Measurements from ENCODE around the gene PREX1. TPM values are rescaled to one million over a fixed set of nuclear protein-coding genes. Genes with fewer than 3 reads are reported as not detected.

PREX1 gene
- total and polyA plus RNA-seq, 9 donors, result 16.7 to 32.5 (median 22.5) TPM

DNA sequence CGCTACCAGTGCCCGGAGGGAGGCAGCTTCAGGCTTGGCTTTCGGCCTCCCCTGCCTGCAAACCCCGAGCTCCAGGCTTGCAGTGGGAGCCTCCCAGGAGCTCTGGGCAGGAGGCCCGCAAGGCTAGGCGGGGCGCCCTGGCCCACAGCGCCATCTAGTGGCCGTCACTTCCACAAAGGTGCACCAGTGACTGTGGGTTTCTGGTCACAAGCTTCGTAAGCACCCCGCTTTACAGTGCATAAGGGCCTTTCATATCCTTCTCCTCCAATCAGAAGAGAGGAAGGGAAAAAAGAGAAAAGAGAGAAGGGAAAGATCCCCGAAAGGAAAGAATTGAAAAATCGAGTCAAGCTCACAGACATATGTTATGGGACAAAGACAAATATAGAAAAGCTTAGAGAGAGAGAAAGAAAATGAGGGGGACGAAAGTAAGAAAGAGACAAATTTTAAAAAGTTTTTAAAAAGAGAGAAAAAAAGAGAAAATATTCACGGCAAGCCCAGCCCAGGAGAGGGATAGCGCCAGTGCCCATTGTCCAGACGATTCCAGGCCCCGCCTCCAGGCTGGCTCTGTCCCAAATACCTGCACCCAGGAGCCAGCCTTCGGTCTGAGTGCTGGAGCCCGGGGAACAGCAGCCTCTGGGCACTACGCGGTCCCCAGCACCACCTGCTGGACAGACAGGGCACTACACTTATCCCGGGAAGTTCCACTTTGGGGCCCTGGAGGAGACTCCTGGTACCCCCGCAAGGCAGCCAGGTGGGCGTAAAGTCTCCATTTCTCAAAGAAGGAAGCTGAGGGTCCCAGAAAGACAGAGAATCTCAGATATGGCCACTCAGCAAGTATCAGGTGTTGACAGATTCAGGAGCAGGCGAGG is 207.1 kb downstream of the PREX1 start:
- Histone ChIP-seq H3K9me3 (replicated peaks; ENCODE audit: control insufficient read depth, low read depth, low read length) (no peaks in the 10 kb centered on the region), H3K27ac (ENCODE audit: low read length) (no peak overlapping the region), H3K36me3 (ENCODE audit: control insufficient read depth, insufficient read depth, low read length) (peaks cover 20% of the 10 kb centered on the region), H3K4me1 (ENCODE audit: control insufficient read depth, insufficient read depth, low read length) (peaks cover 24% of the 10 kb centered on the region), H3K4me3 (ENCODE audit: low read length) (peak overlapping the region; percentile 20), H3K27me3 (ENCODE audit: control insufficient read depth, insufficient read depth, low read length) (peaks cover 15% of the 10 kb centered on the region)
- peak; percentile 89 for DNase-seq
- 6% methylated on average over 20 of the region's 26 CpGs for WGBS (ENCODE audit: insufficient coverage)

DNA sequence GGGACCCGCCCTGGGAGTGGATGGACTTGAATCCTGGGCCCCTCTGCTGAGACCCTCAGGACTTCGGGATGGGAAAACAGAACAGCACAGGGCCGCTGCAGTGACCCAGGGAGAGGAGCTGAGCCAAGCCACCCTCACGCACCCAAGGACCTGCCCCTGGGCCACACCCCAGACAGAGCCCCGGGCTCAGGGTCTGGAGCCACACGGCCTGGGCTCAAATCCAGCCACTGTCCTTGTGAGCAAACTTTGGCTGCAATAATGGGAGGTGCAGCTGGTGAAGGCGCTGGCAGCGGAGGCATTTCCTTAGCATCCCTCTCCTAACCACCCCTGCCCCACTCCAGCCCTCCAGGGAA is 207.7 kb downstream of the PREX1 start:
- Histone ChIP-seq H3K4me1 (ENCODE audit: control insufficient read depth, insufficient read depth, low read length) (peaks cover 24% of the 10 kb centered on the region), H3K27ac (ENCODE audit: low read length) (no peak overlapping the region), H3K9me3 (replicated peaks; ENCODE audit: control insufficient read depth, low read depth, low read length) (no peaks in the 10 kb centered on the region), H3K36me3 (ENCODE audit: control insufficient read depth, insufficient read depth, low read length) (peaks cover 14% of the 10 kb centered on the region), H3K27me3 (ENCODE audit: control insufficient read depth, insufficient read depth, low read length) (peaks cover 16% of the 10 kb centered on the region), H3K4me3 (ENCODE audit: low read length) (no peak overlapping the region)
- no peak for DNase-seq
- WGBS (ENCODE audit: insufficient coverage), result 49% methylated on average over 5 of the region's 8 CpGs

DNA sequence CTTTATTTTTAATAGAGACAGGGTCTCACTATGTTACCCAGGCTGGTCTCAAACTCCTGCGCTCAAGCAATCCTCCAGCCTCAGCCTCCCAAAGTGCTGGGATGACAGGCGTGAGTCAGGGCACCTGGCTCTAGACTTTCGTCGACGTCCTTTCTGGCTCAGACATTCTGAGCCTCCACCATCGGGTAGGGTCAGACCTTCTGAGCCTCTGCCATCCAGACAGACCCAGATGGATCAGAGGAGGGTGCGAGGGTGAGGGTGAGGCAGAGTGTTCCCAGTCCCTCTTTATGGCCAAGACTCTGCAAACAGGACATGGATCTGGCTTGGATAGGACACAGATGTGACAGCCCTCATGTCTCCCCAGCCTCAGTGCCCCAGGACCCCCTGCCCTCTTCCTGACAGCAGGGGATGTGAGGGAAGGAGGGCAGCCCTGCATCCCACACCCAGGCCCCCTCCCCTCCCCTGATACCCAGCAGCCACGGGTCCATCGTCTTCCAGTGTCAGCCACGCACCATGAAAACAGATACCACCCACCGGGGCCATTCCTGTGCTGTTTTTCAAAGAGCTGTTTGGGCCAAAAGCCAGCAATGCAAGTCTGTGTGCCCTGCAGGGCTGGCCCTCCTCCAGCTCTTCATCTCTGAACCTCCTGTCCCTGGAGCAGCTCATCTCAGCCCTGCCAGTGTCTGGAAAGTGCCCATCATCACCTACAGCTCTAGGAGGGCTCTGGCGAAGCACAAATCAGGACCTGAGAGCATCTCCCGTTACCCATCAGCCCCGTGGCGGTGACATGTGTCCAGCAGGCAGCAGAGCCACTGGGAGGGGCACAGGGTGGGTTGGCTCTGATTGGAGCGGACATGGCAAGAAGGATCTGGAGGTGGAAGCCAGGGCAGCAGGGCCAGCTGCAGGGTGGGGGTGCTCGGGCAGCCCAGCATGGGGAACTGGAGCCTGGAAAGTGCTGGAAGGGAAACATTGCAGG is 208.4 kb downstream of the PREX1 start:
- Histone ChIP-seq H3K27ac (ENCODE audit: low read length) (no peak overlapping the region), H3K36me3 (ENCODE audit: control insufficient read depth, insufficient read depth, low read length) (peaks cover 10% of the 10 kb centered on the region), H3K27me3 (ENCODE audit: control insufficient read depth, insufficient read depth, low read length) (peaks cover 18% of the 10 kb centered on the region), H3K4me3 (ENCODE audit: low read length) (no peak overlapping the region), H3K4me1 (ENCODE audit: control insufficient read depth, insufficient read depth, low read length) (peaks cover 24% of the 10 kb centered on the region), H3K9me3 (replicated peaks; ENCODE audit: control insufficient read depth, low read depth, low read length) (no peaks in the 10 kb centered on the region)
- peak; percentile 40 for DNase-seq
- 64% methylated on average over 15 of the region's 17 CpGs for WGBS (ENCODE audit: insufficient coverage)

DNA sequence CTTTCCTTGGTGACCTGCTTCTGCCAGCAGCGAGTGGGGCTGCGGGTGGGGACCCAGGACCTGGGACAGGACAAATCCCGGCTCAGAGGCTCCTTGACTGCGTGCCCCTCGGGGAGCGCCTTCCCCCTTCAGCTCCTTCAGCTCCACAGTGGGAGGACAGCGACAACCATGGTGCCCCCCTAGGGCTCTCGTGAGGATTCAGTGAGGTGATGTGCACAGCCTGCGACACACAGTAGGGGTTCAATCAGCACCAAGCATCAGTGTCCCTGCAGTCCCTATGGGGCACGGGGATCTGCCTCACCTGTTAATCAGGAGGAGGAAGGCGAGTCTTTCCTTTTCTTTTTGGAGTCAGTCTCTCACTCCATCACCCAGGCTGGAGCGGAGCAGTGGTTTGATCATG is 209.2 kb downstream of the PREX1 start:
- DNase-seq, result no peak
- peaks cover 18% of the 10 kb centered on the region for H3K27me3 ChIP-seq (ENCODE audit: control insufficient read depth, insufficient read depth, low read length)
- H3K27ac ChIP-seq (ENCODE audit: low read length), result no peak overlapping the region
- no peaks in the 10 kb centered on the region for H3K9me3 ChIP-seq (replicated peaks; ENCODE audit: control insufficient read depth, low read depth, low read length)
- H3K36me3 ChIP-seq (ENCODE audit: control insufficient read depth, insufficient read depth, low read length), result peaks cover 5% of the 10 kb centered on the region
- 77% methylated on average over 9 of the region's 12 CpGs for WGBS (ENCODE audit: insufficient coverage)
- peaks cover 24% of the 10 kb centered on the region for H3K4me1 ChIP-seq (ENCODE audit: control insufficient read depth, insufficient read depth, low read length)
- no peak overlapping the region for H3K4me3 ChIP-seq (ENCODE audit: low read length)

DNA sequence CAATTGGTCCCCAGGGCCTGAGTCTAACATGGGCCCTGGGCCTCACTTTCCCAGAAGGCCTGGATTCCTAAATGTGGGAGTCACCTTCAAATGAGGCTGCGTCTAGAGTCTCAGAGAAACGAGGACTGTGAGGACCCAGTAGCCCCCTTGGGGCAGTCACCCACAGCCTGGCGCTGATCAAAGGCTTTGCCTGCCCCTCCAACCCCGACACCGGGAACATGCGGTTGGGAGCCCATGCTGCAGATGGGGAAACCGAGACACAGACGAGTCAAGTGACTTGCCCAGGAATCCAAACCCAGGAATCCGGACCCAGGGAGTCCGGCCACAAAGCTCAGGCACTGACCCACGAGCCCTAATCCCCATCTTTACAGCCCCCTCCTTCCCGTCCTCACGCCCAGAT is 209.7 kb downstream of the PREX1 start:
- Histone ChIP-seq H3K36me3 (ENCODE audit: control insufficient read depth, insufficient read depth, low read length) (no peaks in the 10 kb centered on the region), H3K27ac (ENCODE audit: low read length) (no peak overlapping the region), H3K9me3 (replicated peaks; ENCODE audit: control insufficient read depth, low read depth, low read length) (no peaks in the 10 kb centered on the region), H3K4me1 (ENCODE audit: control insufficient read depth, insufficient read depth, low read length) (peaks cover 24% of the 10 kb centered on the region), H3K27me3 (ENCODE audit: control insufficient read depth, insufficient read depth, low read length) (peaks cover 21% of the 10 kb centered on the region), H3K4me3 (ENCODE audit: low read length) (no peak overlapping the region)
- WGBS (ENCODE audit: insufficient coverage), result 70% methylated on average over 12 of the region's 13 CpGs
- DNase-seq, result no peak

DNA sequence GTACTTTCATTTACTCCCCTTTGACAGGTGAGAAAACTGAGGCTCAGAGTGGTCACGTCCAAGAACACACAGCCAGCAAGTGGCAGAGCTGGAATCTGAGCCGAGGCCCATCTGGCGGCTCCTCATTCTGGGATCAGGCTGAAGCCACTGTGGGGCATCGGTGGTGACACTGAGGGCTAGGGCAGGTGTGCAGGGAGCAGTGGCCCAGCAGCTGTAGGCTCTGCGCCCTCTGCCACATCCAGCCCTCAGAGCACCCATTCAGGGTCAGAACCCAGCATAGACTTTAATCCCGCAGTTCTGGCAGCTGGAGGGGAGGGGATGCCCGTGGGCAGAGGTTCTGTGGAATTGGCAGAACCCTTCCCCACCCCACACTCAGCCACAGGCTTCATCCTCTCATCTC is 210.3 kb downstream of the PREX1 start:
- 86% methylated on average over 3 of the region's 7 CpGs for WGBS (ENCODE audit: insufficient coverage)
- H3K4me1 ChIP-seq (ENCODE audit: control insufficient read depth, insufficient read depth, low read length), result peaks cover 22% of the 10 kb centered on the region
- H3K4me3 ChIP-seq (ENCODE audit: low read length), result no peak overlapping the region
- H3K36me3 ChIP-seq (ENCODE audit: control insufficient read depth, insufficient read depth, low read length), result no peaks in the 10 kb centered on the region
- H3K27ac ChIP-seq (ENCODE audit: low read length), result no peak overlapping the region
- H3K9me3 ChIP-seq (replicated peaks; ENCODE audit: control insufficient read depth, low read depth, low read length), result no peaks in the 10 kb centered on the region
- H3K27me3 ChIP-seq (ENCODE audit: control insufficient read depth, insufficient read depth, low read length), result peaks cover 21% of the 10 kb centered on the region
- DNase-seq, result no peak

DNA sequence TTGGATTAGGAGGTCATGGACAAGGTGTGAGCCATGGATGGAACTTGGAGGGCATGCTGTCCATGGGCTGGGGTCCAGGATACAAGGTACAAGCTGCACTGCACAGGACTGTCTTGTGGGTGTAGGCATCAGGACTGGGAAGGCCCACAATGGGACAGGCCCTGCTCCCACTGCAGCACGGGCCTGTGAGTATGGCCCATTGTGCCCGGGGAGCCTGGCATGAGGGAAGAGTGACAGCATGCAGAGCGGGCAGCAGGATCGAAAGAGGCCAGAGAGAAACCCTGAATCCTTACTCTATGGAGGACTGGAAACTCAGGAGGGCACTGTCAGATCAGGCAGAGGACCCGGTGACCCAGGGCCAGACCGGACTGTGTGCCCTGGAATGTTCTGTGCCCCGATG is 211.3 kb downstream of the PREX1 start:
- Histone ChIP-seq H3K4me1 (ENCODE audit: control insufficient read depth, insufficient read depth, low read length) (peaks cover 21% of the 10 kb centered on the region), H3K9me3 (replicated peaks; ENCODE audit: control insufficient read depth, low read depth, low read length) (no peaks in the 10 kb centered on the region), H3K36me3 (ENCODE audit: control insufficient read depth, insufficient read depth, low read length) (no peaks in the 10 kb centered on the region), H3K27ac (ENCODE audit: low read length) (no peak overlapping the region), H3K27me3 (ENCODE audit: control insufficient read depth, insufficient read depth, low read length) (peaks cover 23% of the 10 kb centered on the region), H3K4me3 (ENCODE audit: low read length) (no peak overlapping the region)
- no peak for DNase-seq
- WGBS (ENCODE audit: insufficient coverage), result 91% methylated on average over 7 of the region's 7 CpGs

DNA sequence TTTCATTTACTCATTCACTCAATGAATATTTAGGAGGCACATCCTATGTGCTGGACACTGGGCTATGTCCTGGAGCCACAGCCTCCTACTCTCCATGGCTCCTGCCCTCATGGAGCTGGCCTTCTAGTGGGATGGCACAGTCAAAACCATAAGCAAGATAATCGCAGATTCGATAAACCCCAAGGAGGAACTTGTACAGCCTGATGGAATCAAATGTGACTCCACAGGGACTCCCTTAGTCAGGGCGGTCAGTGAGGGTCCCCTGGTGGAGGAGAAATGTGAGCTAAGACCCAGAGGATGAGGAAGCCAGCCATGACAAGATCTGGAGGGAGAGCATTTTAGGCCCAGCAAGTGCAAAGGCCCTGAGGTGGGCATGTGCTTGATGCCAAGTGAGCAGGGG is 211.9 kb downstream of the PREX1 start:
- Histone ChIP-seq H3K27ac (ENCODE audit: low read length) (no peak overlapping the region), H3K9me3 (replicated peaks; ENCODE audit: control insufficient read depth, low read depth, low read length) (no peaks in the 10 kb centered on the region), H3K36me3 (ENCODE audit: control insufficient read depth, insufficient read depth, low read length) (no peaks in the 10 kb centered on the region), H3K4me3 (ENCODE audit: low read length) (no peak overlapping the region), H3K27me3 (ENCODE audit: control insufficient read depth, insufficient read depth, low read length) (peaks cover 23% of the 10 kb centered on the region), H3K4me1 (ENCODE audit: control insufficient read depth, insufficient read depth, low read length) (peaks cover 15% of the 10 kb centered on the region)
- 72% methylated on average over 3 of the region's 3 CpGs for WGBS (ENCODE audit: insufficient coverage)
- DNase-seq, result no peak

DNA sequence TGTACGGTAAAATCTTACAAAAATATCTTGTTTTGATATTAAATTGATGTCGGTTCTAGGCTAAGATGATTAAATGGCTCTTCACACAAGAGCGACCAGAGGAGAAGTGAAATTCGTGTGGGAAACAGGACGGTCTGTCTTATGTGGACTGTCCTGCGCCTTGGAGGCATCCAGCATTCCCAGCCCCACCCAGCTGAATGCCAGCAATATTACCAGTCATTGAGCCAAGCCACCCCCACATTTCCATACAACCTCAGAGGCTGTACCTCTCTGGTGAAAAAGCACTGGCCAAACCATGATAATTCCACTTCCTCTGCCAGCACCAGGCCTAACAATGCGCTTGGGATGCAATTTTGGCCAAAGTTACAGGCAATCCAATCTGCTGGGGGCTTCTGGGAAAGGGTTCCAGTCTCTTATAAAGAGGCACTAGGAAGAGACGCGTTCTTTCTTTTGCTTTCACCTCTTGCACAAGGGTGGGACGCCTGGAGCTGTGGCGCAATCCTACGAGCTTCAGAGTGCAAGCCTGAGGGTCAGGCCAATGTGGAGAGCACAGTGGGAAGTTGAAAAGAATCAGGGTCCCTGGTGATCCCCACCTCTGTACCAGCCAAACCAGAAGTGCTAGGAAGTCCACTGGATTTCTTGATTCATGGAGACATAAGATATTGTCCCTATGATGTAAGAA is 213.1 kb downstream of the PREX1 start:
- H3K27me3 ChIP-seq (ENCODE audit: control insufficient read depth, insufficient read depth, low read length), result peaks cover 18% of the 10 kb centered on the region
- peaks cover 5% of the 10 kb centered on the region for H3K4me1 ChIP-seq (ENCODE audit: control insufficient read depth, insufficient read depth, low read length)
- WGBS (ENCODE audit: insufficient coverage), result 78% methylated on average over 4 of the region's 12 CpGs
- no peak overlapping the region for H3K27ac ChIP-seq (ENCODE audit: low read length)
- H3K36me3 ChIP-seq (ENCODE audit: control insufficient read depth, insufficient read depth, low read length), result no peaks in the 10 kb centered on the region
- no peak for DNase-seq
- no peak overlapping the region for H3K4me3 ChIP-seq (ENCODE audit: low read length)
- H3K9me3 ChIP-seq (replicated peaks; ENCODE audit: control insufficient read depth, low read depth, low read length), result no peaks in the 10 kb centered on the region

DNA sequence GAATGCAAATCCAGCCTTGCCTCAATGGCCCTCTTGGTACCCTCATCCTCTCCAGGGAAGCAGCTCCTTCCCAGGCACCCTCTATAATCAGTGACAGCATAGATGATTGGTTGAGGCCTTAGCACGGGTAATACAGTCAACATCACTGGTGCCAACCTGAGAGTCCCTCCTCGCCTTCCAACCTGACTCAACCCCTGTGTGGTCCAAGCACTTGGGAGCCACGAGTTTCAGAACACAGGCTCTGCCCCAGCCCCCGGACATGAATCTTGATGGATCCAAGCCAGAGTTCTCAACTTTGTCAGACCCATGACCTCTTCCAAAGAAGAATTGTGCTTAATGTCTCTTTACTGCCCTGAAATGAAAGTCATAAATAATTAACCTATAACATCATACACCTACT is 213.9 kb downstream of the PREX1 start:
- peaks cover 22% of the 10 kb centered on the region for H3K27me3 ChIP-seq (ENCODE audit: control insufficient read depth, insufficient read depth, low read length)
- no peak overlapping the region for H3K4me3 ChIP-seq (ENCODE audit: low read length)
- no peaks in the 10 kb centered on the region for H3K4me1 ChIP-seq (ENCODE audit: control insufficient read depth, insufficient read depth, low read length)
- no peak for DNase-seq
- no peaks in the 10 kb centered on the region for H3K36me3 ChIP-seq (ENCODE audit: control insufficient read depth, insufficient read depth, low read length)
- no peak overlapping the region for H3K27ac ChIP-seq (ENCODE audit: low read length)
- no peaks in the 10 kb centered on the region for H3K9me3 ChIP-seq (replicated peaks; ENCODE audit: control insufficient read depth, low read depth, low read length)
- WGBS (ENCODE audit: insufficient coverage), result 80% methylated on average over 2 of the region's 4 CpGs
